ENCODE data around the gene CHIT1.

GRCh38 chr1:203215573-203215972, 13.9 kb downstream of the CHIT1 start:
- no peak for TF ChIP-seq POLR2A (IDR thresholded peaks at IDR 0.05)
- no peak for TF ChIP-seq CTCF (IDR thresholded peaks at IDR 0.05)
